Fibroblast of lung (primary cell): ENCODE results near the gene ERBB4. TPM values are rescaled to one million over a fixed set of nuclear protein-coding genes. Genes with fewer than 3 reads are reported as not detected.

Experiments used
- DNase-seq, 2 donors: peaks; one replicate each; pipeline versions ENCODE4 v3.0.0 to v3.0.0-alpha.2; 2010; ENCODE audit warnings: low read depth in 2 of 2
- H2AFZ ChIP-seq: 2 replicates; pipeline ENCODE4 v1.5.1; 2012; ENCODE audit warnings: low read length, control low read depth, inconsistent platforms
- H3K27ac ChIP-seq: 2 replicates; pipeline ENCODE4 v1.5.1; 2011; ENCODE audit warnings: low read length, control low read depth; ENCODE audit not compliant: insufficient read depth
- H3K27me3 ChIP-seq: 2 replicates; pipeline ENCODE4 v1.5.1; 2011; ENCODE audit warnings: mild to moderate bottlenecking, low read length; ENCODE audit not compliant: control insufficient read depth, insufficient read depth
- H3K36me3 ChIP-seq: 2 replicates; pipeline ENCODE4 v1.5.1; 2011; ENCODE audit warnings: low read length; ENCODE audit not compliant: control insufficient read depth, insufficient read depth
- H3K4me1 ChIP-seq: 2 replicates; pipeline ENCODE4 v1.5.1; 2011; ENCODE audit warnings: low read length; ENCODE audit not compliant: control insufficient read depth, insufficient read depth; ENCODE audit errors: extremely low read depth
- H3K4me2 ChIP-seq: 2 replicates; pipeline ENCODE4 v1.5.1; 2011; ENCODE audit warnings: low read length, control low read depth; ENCODE audit not compliant: insufficient read depth; ENCODE audit errors: extremely low read depth
- H3K4me3 ChIP-seq, 4 experiments: fragments of 200-600 bp in 1 of 4; sonication (generic) in 1 of 4; replicated peaks in 1 of 4; 2 replicates each; pipeline ENCODE4 v1.5.1; 2011 to 2016; ENCODE audit warnings: low read length in 4 of 4, low read depth in 3 of 4, mild to moderate bottlenecking in 3 of 4, control low read depth in 2 of 4, inconsistent platforms in 1 of 4, mixed read lengths in 1 of 4; ENCODE audit not compliant: insufficient read depth in 1 of 4; ENCODE audit errors: control extremely low read depth in 1 of 4
- H3K79me2 ChIP-seq: 2 replicates; pipeline ENCODE4 v1.5.1; 2012; ENCODE audit warnings: mild to moderate bottlenecking, low read length, inconsistent platforms; ENCODE audit not compliant: control insufficient read depth, insufficient read depth
- H3K9ac ChIP-seq: 2 replicates; pipeline ENCODE4 v1.5.1; 2011; ENCODE audit warnings: mild to moderate bottlenecking, low read length, control low read depth; ENCODE audit not compliant: insufficient read depth
- H3K9me3 ChIP-seq: 2 replicates; pipeline ENCODE4 v1.5.1; 2012; ENCODE audit warnings: low read depth, low read length; ENCODE audit not compliant: control insufficient read depth, insufficient read depth
- H4K20me1 ChIP-seq: 2 replicates; pipeline ENCODE4 v1.5.1; 2011; ENCODE audit warnings: low read length; ENCODE audit not compliant: control insufficient read depth, insufficient read depth; ENCODE audit errors: extremely low read depth
- CTCF ChIP-seq, 2 donors: IDR thresholded peaks in 1 of 2; conservative IDR thresholded peaks in 1 of 2; 1 replicate in 1 of 2; 2 replicates in 1 of 2; pipeline ENCODE4 v1.5.1; 2011 to 2012; ENCODE audit warnings: low read length in 2 of 2, control low read depth in 1 of 2, inconsistent platforms in 1 of 2, low read depth in 1 of 2, mild to moderate bottlenecking in 1 of 2
- EZH2 ChIP-seq: IDR thresholded peaks from 2 replicates; pipeline ENCODE4 v1.5.1; 2012; ENCODE audit warnings: low read length, control low read depth, mild to moderate bottlenecking; ENCODE audit errors: missing control alignments
- polyA plus RNA-seq, 2 donors: library from polyadenylated mRNA; depleted of rRNA in 1 of 2; stranded (reverse) in 1 of 2; unstranded in 1 of 2; fragments of >200 nt; gene quantifications; 2 replicates each; pipeline ENCODE4 v1.2.1, GENCODE V29; 2011 to 2012; ENCODE audit warnings: missing spikeins in 1 of 2
- total RNA-seq: library from RNA; depleted of rRNA; stranded (reverse); fragments of >200 nt; gene quantifications from 2 replicates; pipeline ENCODE4 v1.2.1, GENCODE V29; 2014

ERBB4 gene
- total and polyA plus RNA-seq, 2 donors (not counting 1 experiment from before 2014, with no cell fraction given) = 0.08 to 0.17 TPM

GRCh38 chr2:212532585-212532984, 6.0 kb downstream of the ERBB4 start:
- no peak for TF ChIP-seq CTCF (conservative IDR thresholded peaks at IDR 0.05 in 1 of 2, IDR thresholded peaks at IDR 0.05 in 1 of 2; ENCODE audit: low read depth in 1 of 2, low read length in 2 of 2)
- no peak for TF ChIP-seq EZH2
- Histone ChIP-seq H3K36me3 (no peaks in the 10 kb centered on the region), H4K20me1 (no peaks in the 10 kb centered on the region)

GRCh38 chr2:212532087-212532486, 6.5 kb downstream of the ERBB4 start:
- Histone ChIP-seq H3K36me3 (no peaks in the 10 kb centered on the region), H3K79me2 (no peaks in the 10 kb centered on the region), H2AFZ (no peak overlapping the region), H3K4me3 (no peak overlapping the region), H3K9me3 (no peaks in the 10 kb centered on the region), H4K20me1 (no peaks in the 10 kb centered on the region), H3K27ac (no peak overlapping the region), H3K4me1 (peaks cover 2% of the 10 kb centered on the region), H3K4me2 (no peak overlapping the region), H3K9ac (no peak overlapping the region), H3K27me3 (peaks cover 13% of the 10 kb centered on the region)
- DNase-seq = no peak
- TF ChIP-seq EZH2 = no peak
- no peak for TF ChIP-seq CTCF (conservative IDR thresholded peaks at IDR 0.05 in 1 of 2, IDR thresholded peaks at IDR 0.05 in 1 of 2; ENCODE audit: low read depth in 1 of 2, low read length in 2 of 2)

More at GRCh38 chr2:212532585-212532984, 6.0 kb downstream of the ERBB4 start:
- no peak for DNase-seq
- Histone ChIP-seq H3K4me1 (peaks cover 2% of the 10 kb centered on the region), H2AFZ (no peak overlapping the region), H3K9ac (no peak overlapping the region), H3K4me2 (no peak overlapping the region), H3K27ac (no peak overlapping the region), H3K79me2 (no peaks in the 10 kb centered on the region), H3K4me3 (no peak overlapping the region), H3K27me3 (peaks cover 17% of the 10 kb centered on the region), H3K9me3 (no peaks in the 10 kb centered on the region)

- no peak for TF ChIP-seq CTCF (conservative IDR thresholded peaks at IDR 0.05 in 1 of 2, IDR thresholded peaks at IDR 0.05 in 1 of 2; ENCODE audit: low read depth in 1 of 2, low read length in 2 of 2)
- no peak for TF ChIP-seq EZH2
- no peaks in the 10 kb centered on the region for H3K9me3 ChIP-seq
Measured at GRCh38 chr2:212531499-212531898, 7.1 kb downstream of the ERBB4 start.

More at GRCh38 chr2:212531499-212531898, 7.1 kb downstream of the ERBB4 start:
- DNase-seq = no peak
- H2AFZ ChIP-seq = no peak overlapping the region
- H3K4me1 ChIP-seq = no peaks in the 10 kb centered on the region
- no peak overlapping the region for H3K9ac ChIP-seq
- H3K79me2 ChIP-seq = no peaks in the 10 kb centered on the region
- no peak overlapping the region for H3K27ac ChIP-seq
- H3K27me3 ChIP-seq = peaks cover 7% of the 10 kb centered on the region
- no peak overlapping the region for H3K4me2 ChIP-seq
- H4K20me1 ChIP-seq = no peaks in the 10 kb centered on the region
- H3K4me3 ChIP-seq = no peak overlapping the region
- H3K36me3 ChIP-seq = no peaks in the 10 kb centered on the region
